GM19351 (cell line): ENCODE results near the gene UMAD1.

ENCODE experiments used
- ATAC-seq: cut with Tn5 transposase; IDR thresholded peaks from one replicate; pipeline ENCODE4 v1.9.1; 2021; ENCODE audit warnings: mild to moderate bottlenecking, moderate library complexity; ENCODE audit not compliant: unreplicated experiment

UMAD1 gene

GRCh38 chr7:7640221-7641128 is at the start of gene UMAD1:
Gene UMAD1 (plus strand): TSS chr7:7640752. CDS start chr7:7673372, 32,620 bp downstream.
- ATAC-seq, result peak; percentile 95

- ATAC-seq, result no peak
These were observed 45.1 kb upstream of the UMAD1 start for GRCh38 chr7:7595451-7595850.

DNA sequence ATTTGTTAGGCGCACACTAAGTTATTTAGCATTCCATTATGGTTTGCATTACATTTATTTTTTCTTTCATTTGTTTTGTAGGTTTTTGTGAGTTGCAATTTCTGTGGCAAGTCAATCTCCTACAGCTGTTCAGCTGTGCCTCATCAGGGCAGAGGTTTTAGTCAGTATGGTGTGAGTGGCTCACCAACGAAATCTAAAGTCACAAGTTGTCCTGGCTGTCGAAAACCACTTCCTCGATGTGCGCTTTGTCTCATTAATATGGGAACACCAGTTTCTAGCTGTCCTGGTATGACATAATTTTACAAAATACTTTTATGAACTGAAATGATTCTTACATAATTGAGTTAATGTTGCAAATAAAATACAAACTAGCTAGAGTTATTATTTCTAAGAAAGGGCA is 44.4 kb upstream of the UMAD1 start:
- no peak for ATAC-seq

- no peak for ATAC-seq
These were observed 33.5 kb upstream of the UMAD1 start for GRCh38 chr7:7607010-7607409.

DNA sequence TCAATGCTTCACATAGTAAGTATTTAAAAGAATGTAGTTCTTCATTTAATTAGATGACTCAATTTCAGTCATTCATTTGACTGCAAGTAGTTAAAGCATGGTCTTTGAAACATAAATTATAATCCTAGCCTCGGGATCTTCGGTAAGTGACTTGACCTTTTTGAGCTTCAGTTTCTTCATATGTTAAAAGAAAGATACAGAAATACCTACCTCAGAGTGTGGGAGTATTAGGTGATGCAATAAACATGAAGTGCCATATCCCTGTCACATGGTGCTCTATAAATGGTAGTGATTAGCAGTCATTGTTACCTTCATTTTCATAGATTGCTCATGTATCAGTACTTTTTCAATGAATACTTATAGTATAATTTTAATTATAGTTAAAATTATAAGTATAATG is 31.2 kb upstream of the UMAD1 start:
- ATAC-seq, result no peak

DNA sequence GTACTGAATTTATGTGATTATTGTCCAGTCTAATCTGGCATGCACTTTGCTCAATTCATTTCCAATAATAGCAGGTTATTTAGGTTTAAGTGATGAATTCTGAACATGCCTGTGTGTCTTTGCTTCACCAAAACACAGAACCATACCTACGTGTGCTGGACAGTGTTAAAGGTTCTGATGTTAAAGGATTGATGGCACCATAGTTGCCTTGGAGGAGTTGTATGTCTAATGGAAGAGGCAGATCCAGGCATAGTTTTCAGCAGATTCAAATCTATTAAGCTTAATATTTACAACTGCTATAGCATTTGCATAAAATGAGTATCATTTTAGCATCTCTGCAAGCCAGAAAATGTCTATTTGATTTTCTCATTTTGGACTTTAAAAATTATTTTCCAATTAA is 28.0 kb upstream of the UMAD1 start:
- ATAC-seq, result no peak

DNA sequence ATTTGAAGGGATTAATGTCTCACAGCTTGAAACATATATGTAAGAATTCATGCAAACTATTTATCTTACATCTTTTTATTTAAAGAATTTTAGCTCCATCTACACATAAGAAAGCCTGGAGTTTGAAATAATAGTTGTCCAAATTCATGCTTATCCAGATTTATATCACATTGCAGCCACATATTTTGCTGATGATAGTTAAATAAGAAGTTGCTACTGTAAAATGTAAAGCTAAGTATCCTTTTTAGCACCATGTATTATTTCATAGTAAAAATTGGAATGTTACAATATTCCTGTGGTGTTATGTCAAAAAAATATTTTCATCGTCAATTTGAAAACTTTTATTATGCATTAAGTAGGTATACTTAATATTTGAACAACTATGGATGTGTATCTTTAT is 27.3 kb upstream of the UMAD1 start:
- ATAC-seq, result no peak

DNA sequence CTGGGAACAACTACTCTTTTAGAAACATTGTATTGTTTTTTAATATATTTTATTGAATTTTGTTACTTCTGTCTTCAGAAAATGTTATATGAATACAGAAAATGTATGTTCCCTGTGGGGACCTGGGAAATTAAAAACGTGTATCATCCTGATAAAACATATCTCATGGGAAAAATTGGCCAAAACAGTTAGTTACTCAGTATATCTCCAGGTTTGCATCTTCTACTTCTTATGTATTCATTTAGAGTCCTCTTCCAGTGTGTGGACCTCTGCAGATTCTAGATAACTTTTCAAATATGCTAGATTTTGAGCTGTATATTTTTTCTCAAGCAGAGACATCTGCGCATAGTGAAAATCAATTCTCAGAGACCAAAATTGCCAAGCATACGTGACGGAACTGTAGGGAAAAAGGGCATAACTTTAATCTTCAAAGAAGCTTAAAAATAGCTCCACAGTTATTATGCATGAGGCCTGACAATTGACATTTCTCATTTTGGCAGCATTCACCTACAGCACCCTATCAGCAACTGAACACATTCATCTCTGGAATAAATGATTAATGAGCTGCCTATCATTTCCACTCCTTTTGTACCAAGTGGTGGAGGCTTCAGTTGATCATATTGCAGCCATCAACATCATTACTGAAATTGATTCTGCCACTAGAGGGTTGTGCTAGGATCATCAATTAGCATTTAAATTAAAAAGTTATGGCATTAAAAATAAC is 26.4 kb upstream of the UMAD1 start:
- ATAC-seq, result no peak

DNA sequence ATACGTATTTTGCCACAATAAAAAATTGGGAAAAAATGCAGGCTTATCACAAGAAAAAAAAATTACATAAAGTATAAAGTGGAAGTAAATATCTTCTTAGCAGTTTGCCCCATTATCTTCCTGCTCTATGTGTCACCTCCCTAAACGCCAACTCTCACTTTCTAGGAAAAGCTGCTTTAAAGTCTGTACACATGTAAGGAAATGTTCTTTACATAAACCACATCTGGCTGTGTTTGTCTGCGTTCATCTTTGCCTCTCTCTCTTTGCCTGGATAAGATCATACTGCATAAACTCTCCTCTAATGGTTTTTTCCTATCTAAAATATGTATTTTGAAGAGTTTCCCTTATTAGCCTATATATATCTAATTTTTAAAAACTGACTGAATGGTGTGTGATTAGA is 23.0 kb upstream of the UMAD1 start:
- no peak for ATAC-seq

- no peak for ATAC-seq
These were observed 22.1 kb upstream of the UMAD1 start for GRCh38 chr7:7618410-7618809.

GRCh38 chr7:7620236-7620635 is 20.3 kb upstream of the UMAD1 start:
- ATAC-seq, result no peak

GRCh38 chr7:7620644-7621210 is 19.8 kb upstream of the UMAD1 start:
- ATAC-seq, result no peak

- ATAC-seq, result no peak
These were observed 12.1 kb upstream of the UMAD1 start for GRCh38 chr7:7628476-7628875.

GRCh38 chr7:7630626-7631329 is 9.8 kb upstream of the UMAD1 start:
- no peak for ATAC-seq

GRCh38 chr7:7639421-7639820 is 1.1 kb upstream of the UMAD1 start:
- no peak for ATAC-seq

GRCh38 chr7:7639847-7640220 is 718 bp upstream of the UMAD1 start:
- peak; percentile 11 for ATAC-seq

DNA sequence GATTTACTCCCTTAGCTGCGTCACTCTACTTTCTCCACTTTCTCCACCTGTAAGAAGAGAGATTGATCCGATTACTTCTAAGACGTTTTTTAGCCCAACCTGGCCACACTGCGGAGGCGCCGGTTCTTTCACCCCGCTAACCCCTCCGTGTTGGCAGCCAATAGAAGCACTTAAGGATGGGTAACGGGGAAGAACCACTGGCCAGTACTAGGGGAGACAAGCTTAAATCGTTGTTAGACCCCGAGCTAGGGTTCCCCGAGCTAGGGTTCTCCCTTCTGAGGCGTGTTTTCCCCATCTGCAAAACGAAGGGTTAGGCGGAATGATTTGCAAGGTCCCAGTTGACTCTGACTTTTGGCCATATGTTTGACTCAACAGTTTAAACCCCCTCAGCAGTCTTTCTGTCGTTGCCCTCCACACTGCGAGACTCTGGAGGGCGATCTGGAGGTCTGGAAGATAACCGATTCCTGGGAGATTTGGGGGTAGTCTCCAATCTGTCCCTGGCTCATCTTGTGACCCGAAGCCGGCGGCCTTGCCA is 644 bp downstream of the UMAD1 start:
- ATAC-seq, result peak; percentile 15

DNA sequence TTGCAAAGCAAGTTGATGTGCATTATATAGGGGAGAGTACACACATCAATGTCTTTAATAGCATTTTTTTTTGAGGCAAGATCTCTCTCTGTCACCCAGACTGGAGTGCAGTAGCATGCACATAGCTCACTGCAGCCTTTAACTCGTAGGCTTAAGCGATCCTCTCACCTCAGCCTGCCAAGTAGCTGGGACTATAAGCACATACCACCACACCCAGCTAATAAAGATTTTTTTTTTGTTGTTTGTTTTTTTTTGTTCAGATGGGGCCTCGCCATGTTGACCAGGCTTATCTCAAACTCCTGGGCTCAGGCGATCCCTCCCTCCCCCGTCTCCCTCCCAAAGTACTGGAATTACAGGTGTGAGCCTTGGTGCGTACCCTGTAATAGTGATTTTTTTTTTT is 1.5 kb downstream of the UMAD1 start:
- ATAC-seq, result no peak

GRCh38 chr7:7647495-7648036 is 7.0 kb downstream of the UMAD1 start:
- no peak for ATAC-seq

- ATAC-seq, result no peak
These were observed 10.2 kb downstream of the UMAD1 start for GRCh38 chr7:7650682-7651206.
